H1 (cell line): ENCODE results near the gene TERC. TPM values are rescaled to one million over a fixed set of nuclear protein-coding genes. Genes with fewer than 3 reads are reported as not detected.

Experiments used
- CTCF ChIA-PET: fragments of 300-600 bp; sonication (Branson Sonifier 250); formaldehyde crosslinking; loops from one replicate; lab custom pipeline; 2021; ENCODE audit not compliant: partially characterized antibody; lab: Charles Lee
- POLR2A ChIA-PET: fragments of 300-600 bp; sonication (Branson Sonifier 250); formaldehyde crosslinking; loops from one replicate; lab custom pipeline; 2021; ENCODE audit warnings: inconsistent platforms; ENCODE audit not compliant: partially characterized antibody; lab: Charles Lee
- DNase-seq, 2 experiments: peaks; one replicate each; pipeline versions ENCODE4 v3.0.0 to v3.0.0-alpha.2; 2010 to 2022; ENCODE audit warnings: low spot score in 2 of 2, low read depth in 1 of 2, mixed read lengths in 1 of 2
- FAIRE-seq: peaks from 2 replicates; lab custom pipeline; 2011; peaks lifted over from hg19 to GRCh38; lab: Jason Lieb, UNC
- H2AFZ ChIP-seq: 2 replicates; pipeline ENCODE4 v1.8.1; 2012; ENCODE audit warnings: low read length, inconsistent platforms
- H2AK5ac ChIP-seq: 2 replicates; pipeline ENCODE4 v1.6.1; 2013; ENCODE audit warnings: low read depth, low read length
- H2BK120ac ChIP-seq: replicated peaks from 2 replicates; pipeline ENCODE3; 2013; ENCODE audit warnings: low read depth, low read length, inconsistent platforms
- H2BK12ac ChIP-seq: 2 replicates; pipeline ENCODE4 v1.6.1; 2013; ENCODE audit warnings: low read depth, low read length
- H2BK15ac ChIP-seq: 2 replicates; pipeline ENCODE4 v1.6.1; 2013; ENCODE audit warnings: low read length
- H2BK20ac ChIP-seq: 2 replicates; pipeline ENCODE4 v1.6.1; 2013; ENCODE audit warnings: low read length
- H2BK5ac ChIP-seq: 2 replicates; pipeline ENCODE4 v1.6.1; 2013; ENCODE audit warnings: low read depth, low read length
- H3K14ac ChIP-seq: 2 replicates; pipeline ENCODE4 v1.6.1; 2013; ENCODE audit warnings: inconsistent platforms; ENCODE audit not compliant: insufficient read length
- H3K18ac ChIP-seq: 2 replicates; pipeline ENCODE4 v1.6.1; 2013; ENCODE audit warnings: low read length; ENCODE audit errors: extremely low read depth
- H3K23ac ChIP-seq: 2 replicates; pipeline ENCODE4 v1.6.1; 2013; ENCODE audit warnings: inconsistent platforms; ENCODE audit not compliant: insufficient read length
- H3K23me2 ChIP-seq: 2 replicates; pipeline ENCODE4 v1.6.1; 2013; ENCODE audit warnings: low read depth, low read length
- H3K27ac ChIP-seq: 2 replicates; pipeline ENCODE4 v1.6.1; 2011; ENCODE audit warnings: low read depth, low read length, inconsistent platforms
- H3K27me3 ChIP-seq, 4 experiments: replicated peaks in 1 of 4; 1 replicate in 1 of 4; 2 replicates in 3 of 4; pipeline versions ENCODE4 v1.6.1 to v1.8.1; 2011 to 2013; ENCODE audit warnings: low read length in 3 of 4, mild to moderate bottlenecking in 3 of 4, inconsistent platforms in 2 of 4, mixed read lengths in 2 of 4, moderate library complexity in 1 of 4; ENCODE audit not compliant: control insufficient read depth in 3 of 4, insufficient read depth in 3 of 4; ENCODE audit errors: extremely low read depth in 1 of 4
- H3K36me3 ChIP-seq, 4 experiments: 2 replicates each; pipeline versions ENCODE4 v1.6.1 to v1.8.1; 2011 to 2013; ENCODE audit warnings: mild to moderate bottlenecking in 4 of 4, low read length in 3 of 4, moderate library complexity in 2 of 4, control low read depth in 1 of 4, inconsistent platforms in 1 of 4; ENCODE audit not compliant: insufficient read depth in 4 of 4, control insufficient read depth in 2 of 4
- H3K4ac ChIP-seq: replicated peaks from 2 replicates; pipeline ENCODE3; 2013; ENCODE audit warnings: low read length, low read depth, mixed read lengths, inconsistent platforms; ENCODE audit not compliant: insufficient read length
- H3K4me1 ChIP-seq, 4 experiments: replicated peaks in 1 of 4; 1 replicate in 1 of 4; 2 replicates in 3 of 4; pipeline versions ENCODE4 v1.6.1 to v1.8.1; 2011 to 2013; ENCODE audit warnings: low read length in 3 of 4, inconsistent platforms in 2 of 4, mixed read lengths in 1 of 4; ENCODE audit not compliant: insufficient read depth in 4 of 4, control insufficient read depth in 3 of 4
- H3K4me2 ChIP-seq, 2 experiments: 2 replicates each; pipeline versions ENCODE4 v1.6.1 to v1.8.1; 2011 to 2013; ENCODE audit warnings: low read depth in 2 of 2, low read length in 2 of 2, control low read depth in 1 of 2, inconsistent platforms in 1 of 2, mild to moderate bottlenecking in 1 of 2; ENCODE audit not compliant: insufficient read depth in 1 of 2
- H3K4me3 ChIP-seq, 4 experiments: fragments of 200-600, 300-600 bp in 1 of 4; sonication (generic), shearing (Covaris generic), sonication (Bioruptor Twin) in 1 of 4; 2 replicates each; pipeline versions ENCODE4 v1.5.1 to v1.8.1; 2011 to 2016; ENCODE audit warnings: low read length in 4 of 4, low read depth in 3 of 4, control low read depth in 2 of 4, inconsistent platforms in 2 of 4, mild to moderate bottlenecking in 2 of 4, mixed read lengths in 1 of 4, moderate library complexity in 1 of 4; ENCODE audit not compliant: insufficient read depth in 2 of 4; ENCODE audit errors: extremely low read depth in 1 of 4
- H3K56ac ChIP-seq: replicated peaks from 2 replicates; pipeline ENCODE3; 2013; ENCODE audit warnings: low read depth, mild to moderate bottlenecking, mixed read lengths, low read length, inconsistent platforms; ENCODE audit not compliant: insufficient read length
- H3K79me1 ChIP-seq: 2 replicates; pipeline ENCODE4 v1.6.1; 2013; ENCODE audit warnings: low read depth, low read length, control low read depth
- H3K79me2 ChIP-seq, 2 experiments: 2 replicates each; pipeline versions ENCODE4 v1.6.1 to v1.8.1; 2012 to 2013; ENCODE audit warnings: low read length in 2 of 2, mild to moderate bottlenecking in 2 of 2, inconsistent platforms in 1 of 2; ENCODE audit not compliant: insufficient read depth in 2 of 2, control insufficient read depth in 1 of 2
- H3K9ac ChIP-seq, 4 experiments: replicated peaks in 1 of 4; 1 replicate in 1 of 4; 2 replicates in 3 of 4; pipeline versions ENCODE4 v1.6.1 to v1.8.1; 2011 to 2013; ENCODE audit warnings: low read depth in 3 of 4, low read length in 3 of 4, control low read depth in 2 of 4, mild to moderate bottlenecking in 2 of 4, moderate library complexity in 2 of 4, inconsistent platforms in 1 of 4; ENCODE audit errors: extremely low read depth in 1 of 4
- H3K9me3 ChIP-seq, 2 experiments: 2 replicates each; pipeline versions ENCODE4 v1.6.1 to v1.8.1; 2012 to 2013; ENCODE audit warnings: mild to moderate bottlenecking in 2 of 2, moderate library complexity in 2 of 2, control low read depth in 1 of 2, inconsistent platforms in 1 of 2, low read depth in 1 of 2, low read length in 1 of 2, mixed read lengths in 1 of 2; ENCODE audit not compliant: insufficient read depth in 2 of 2
- H4K20me1 ChIP-seq, 2 experiments: replicated peaks in 1 of 2; 2 replicates each; pipeline versions ENCODE3 to v1.8.1; 2011 to 2013; ENCODE audit warnings: inconsistent platforms in 2 of 2, low read length in 2 of 2, mild to moderate bottlenecking in 1 of 2; ENCODE audit not compliant: insufficient read depth in 2 of 2, control insufficient read depth in 1 of 2
- H4K5ac ChIP-seq: 2 replicates; pipeline ENCODE4 v1.6.1; 2013; ENCODE audit warnings: low read length, low read depth, mixed read lengths, inconsistent platforms; ENCODE audit not compliant: insufficient read length
- H4K8ac ChIP-seq: 2 replicates; pipeline ENCODE4 v1.8.0; 2013; ENCODE audit warnings: mild to moderate bottlenecking, moderate library complexity, low read length, inconsistent platforms; ENCODE audit not compliant: insufficient read depth; ENCODE audit errors: extremely low read depth
- H4K91ac ChIP-seq: replicated peaks from 2 replicates; pipeline ENCODE3; 2013; ENCODE audit warnings: low read length, mixed read lengths, inconsistent platforms; ENCODE audit not compliant: insufficient read length
- BRCA1 ChIP-seq: IDR thresholded peaks from 2 replicates; pipeline ENCODE4 v1.6.1; 2012; ENCODE audit warnings: low read depth, low read length, improper control_type of control experiment
- CREB1 ChIP-seq: IDR thresholded peaks from 2 replicates; pipeline ENCODE4 v1.6.1; 2012; ENCODE audit warnings: inconsistent platforms
- EGR1 ChIP-seq: IDR thresholded peaks from 2 replicates; pipeline ENCODE4 v1.6.1; 2011; ENCODE audit warnings: low read depth, low read length, borderline replicate concordance
- JUND ChIP-seq: IDR thresholded peaks from 2 replicates; pipeline ENCODE4 v1.6.1; 2011; ENCODE audit warnings: mild to moderate bottlenecking, improper control_type of control experiment, low read length
- SIN3A ChIP-seq, 2 experiments: IDR thresholded peaks in 1 of 2; conservative IDR thresholded peaks in 1 of 2; 2 replicates each; pipeline ENCODE4 v1.6.1; 2011 to 2012; ENCODE audit warnings: low read length in 2 of 2, improper control_type of control experiment in 1 of 2, low read depth in 1 of 2, mild to moderate bottlenecking in 1 of 2
- TEAD4 ChIP-seq: IDR thresholded peaks from 2 replicates; pipeline ENCODE4 v1.6.1; 2012; ENCODE audit warnings: low read depth, low read length, inconsistent platforms, mixed read lengths
- WGBS, 2 experiments: shearing (Covaris generic) in 1 of 2; methylation state at CpG; one replicate each; pipeline versions ENCODE4 v1.1.6 to v1.1.7; 2013 to 2015; ENCODE audit warnings: low lambda C conversion rate in 2 of 2, mixed read lengths in 2 of 2, inconsistent platforms in 1 of 2, low coverage in 1 of 2, missing lambda C conversion rate in 1 of 2; ENCODE audit not compliant: insufficient replicate concordance in 2 of 2, insufficient coverage in 1 of 2, insufficient read length in 1 of 2; ENCODE audit errors: extremely low coverage in 1 of 2, missing lambda C conversion rate in 1 of 2; 5-methylcytosine and 5-hydroxymethylcytosine counted together
- polyA plus RNA-seq, 7 experiments: library from polyadenylated mRNA; depleted of rRNA in 3 of 7; stranded (reverse) in 5 of 7; unstranded in 2 of 7; fragments of >200 nt in 5 of 7; fragments of 200-250 nt in 2 of 7; gene quantifications; 1 replicate in 5 of 7; 2 replicates in 1 of 7; 4 replicates in 1 of 7; pipeline versions ENCODE4 v1.2.1 to v1.2.3, GENCODE V29; 2011 to 2013; ENCODE audit warnings: missing spikeins in 2 of 7, mixed read lengths in 2 of 7
- total RNA-seq: library from RNA; stranded (reverse); fragmentation: NEBNext Ultra II Directional; extraction: Animal tissue kit (Norgen Biotek cat#: 25700); gene quantifications from 2 replicates; pipeline ENCODE4 v1.2.1, GENCODE V29; 2021

Gene TERC
- total and polyA plus RNA-seq, 2 of the 8 experiments (the other 6 are each of a cell fraction or from before 2014, with no cell fraction given) = 2.3 to 17.0 TPM

GRCh38 chr3:169769287-169770181 is 4.7 kb upstream of the TERC start, which contains the start of gene ACTRT3:
Gene ACTRT3 (minus strand): TSS chr3:169769561. CDS start chr3:169769520, 41 bp downstream.
- Histone ChIP-seq H2BK5ac (no peak within 1 kb of the TSS; the same call in 1 of the 2 replicates), H3K14ac (no peak within 1 kb of the TSS), H4K8ac (peak within 1 kb of the TSS; percentile 80), H3K23ac (no peak within 1 kb of the TSS), H3K9me3 (no peaks in the 10 kb centered on the region), H2BK15ac (no peak within 1 kb of the TSS), H4K91ac (peak within 1 kb of the TSS; percentile 72), H3K27ac (peak within 1 kb of the TSS; percentile 15; the same call in 1 of the 2 replicates), H3K79me1 (no peaks in the 10 kb centered on the region), H3K23me2 (no peaks in the 10 kb centered on the region; the same call in 1 of the 2 replicates), H3K27me3 (no peaks in the 10 kb centered on the region), H2BK12ac (no peak within 1 kb of the TSS), H4K5ac (peak within 1 kb of the TSS; percentile 89), H2AFZ (peak within 1 kb of the TSS; percentile 100), H3K4ac (no peak within 1 kb of the TSS), H3K18ac (no peak within 1 kb of the TSS; the same call in 1 of the 2 replicates), H2BK120ac (no peak within 1 kb of the TSS), H3K4me1 (no peaks in the 10 kb centered on the region; a peak in 3 of 7 replicates), H3K56ac (peak within 1 kb of the TSS; percentile 42), H3K36me3 (peaks cover 0 to 3% (median 0%) of the 10 kb centered on the region in 4 experiments; a peak in 1 of 8 replicates), H4K20me1 (peaks cover 0 to 2% of the 10 kb centered on the region in 2 experiments), H3K4me2 (peak within 1 kb of the TSS; percentile 69 to 78), H3K9ac (peak within 1 kb of the TSS in 1 of 4 experiments; percentile 47; a peak in 3 of 7 replicates), H2AK5ac (no peak within 1 kb of the TSS), H3K4me3 (peak within 1 kb of the TSS; percentile 42 to 87 (median 68)), H3K79me2 (peaks cover 0 to 11% of the 10 kb centered on the region in 2 experiments; a peak in 3 of 4 replicates), H2BK20ac (no peak within 1 kb of the TSS)
- POLR2A ChIA-PET = interaction anchor here (0.7 to 1.5 kb wide), 4 partner anchors 15 to 24 kb away, joined by 3 read pairs; no protein-coding TSS in a partner anchor
- DNase-seq = peak in 1 of 2 experiments; percentile 84
- FAIRE-seq = no peak
- 3% methylated on average over 44 of the region's 51 CpGs; no CpG with 5 or more reads in 1 of the 2 experiments for WGBS, 2 experiments
- CTCF ChIA-PET = interaction anchor here (0.6 to 1.0 kb wide), 2 partner anchors 282 to 905 kb away, joined by 3 read pairs; no protein-coding TSS in a partner anchor
- TF ChIP-seq CREB1 (peak; percentile 63), EGR1 (peak; percentile 75), BRCA1 (peak; percentile 57), SIN3A (conservative IDR thresholded peaks at IDR 0.05 in 1 of 2, IDR thresholded peaks at IDR 0.05 in 1 of 2; ENCODE audit: low read depth in 1 of 2, low read length in 2 of 2) (0 out of 4 replicates have a peak, but pooled peaks have one; percentile 42 to 50), TEAD4 (peak; percentile 57), JUND (no peak)
